Measurements from ENCODE around the gene SDF4. TPM values are rescaled to one million over a fixed set of nuclear protein-coding genes. Genes with fewer than 3 reads are reported as not detected.

The SDF4 gene
- total RNA-seq, 1 donor from 2014 or later: 74.2 TPM

GRCh38 chr1:1221887-1222574 is 9.8 kb downstream of the SDF4 start:
- H3K27me3 ChIP-seq: no peaks in the 10 kb centered on the region
- H3K4me1 ChIP-seq: peaks cover 7% of the 10 kb centered on the region
- no peak for DNase-seq (ENCODE audit: extremely low spot score in 2 of 2)
- peaks cover 0 to 59% of the 10 kb centered on the region in 2 donors for H3K36me3 ChIP-seq
- no peak overlapping the region for H3K27ac ChIP-seq
- H3K4me3 ChIP-seq: no peak overlapping the region
- H3K9me3 ChIP-seq: no peaks in the 10 kb centered on the region
- intact Hi-C loops (cut with DNase I): no loop called here
- no peak for TF ChIP-seq POLR2A (IDR thresholded peaks at IDR 0.05)
- no peak for TF ChIP-seq POLR2AphosphoS5 (IDR thresholded peaks at IDR 0.05; ENCODE audit: insufficient read depth in 1 of 2, low read depth in 1 of 2)
- TF ChIP-seq CTCF (IDR thresholded peaks at IDR 0.05): no peak

GRCh38 chr1:1220197-1220596 is 11.6 kb downstream of the SDF4 start:
- Histone ChIP-seq H3K4me1 (no peaks in the 10 kb centered on the region), H3K4me3 (no peak overlapping the region), H3K9me3 (no peaks in the 10 kb centered on the region), H3K36me3 (peaks cover 0 to 56% of the 10 kb centered on the region in 2 donors), H3K27me3 (no peaks in the 10 kb centered on the region), H3K27ac (no peak overlapping the region)
- TF ChIP-seq POLR2AphosphoS5 (IDR thresholded peaks at IDR 0.05; ENCODE audit: insufficient read depth in 1 of 2, low read depth in 1 of 2): no peak
- TF ChIP-seq CTCF (IDR thresholded peaks at IDR 0.05): no peak
- TF ChIP-seq POLR2A (IDR thresholded peaks at IDR 0.05): no peak
- intact Hi-C loops (cut with DNase I): no loop called here
- DNase-seq (ENCODE audit: extremely low spot score in 2 of 2): no peak

- no peak overlapping the region for H3K4me3 ChIP-seq
- H3K36me3 ChIP-seq: peaks cover 0 to 50% of the 10 kb centered on the region in 2 donors
- TF ChIP-seq CTCF (IDR thresholded peaks at IDR 0.05) (no peak), POLR2A (IDR thresholded peaks at IDR 0.05) (no peak), POLR2AphosphoS5 (IDR thresholded peaks at IDR 0.05; ENCODE audit: insufficient read depth in 1 of 2, low read depth in 1 of 2) (no peak)
- intact Hi-C loops (cut with DNase I): no loop called here
- H3K27ac ChIP-seq: no peak overlapping the region
- no peaks in the 10 kb centered on the region for H3K9me3 ChIP-seq
- no peak for DNase-seq (ENCODE audit: extremely low spot score in 2 of 2)
- no peaks in the 10 kb centered on the region for H3K4me1 ChIP-seq
- no peaks in the 10 kb centered on the region for H3K27me3 ChIP-seq
These were observed 12.5 kb downstream of the SDF4 start for GRCh38 chr1:1219341-1219740.

- H3K4me3 ChIP-seq: no peak overlapping the region
- H3K36me3 ChIP-seq: peaks cover 0 to 47% of the 10 kb centered on the region in 2 donors
- DNase-seq (ENCODE audit: extremely low spot score in 2 of 2): no peak
- peaks cover 2% of the 10 kb centered on the region for H3K4me1 ChIP-seq
- no peak for TF ChIP-seq CTCF (IDR thresholded peaks at IDR 0.05)
- TF ChIP-seq POLR2A (IDR thresholded peaks at IDR 0.05): no peak
- TF ChIP-seq POLR2AphosphoS5 (IDR thresholded peaks at IDR 0.05; ENCODE audit: insufficient read depth in 1 of 2, low read depth in 1 of 2): no peak
- H3K27ac ChIP-seq: no peak overlapping the region
- no peaks in the 10 kb centered on the region for H3K27me3 ChIP-seq
- no peaks in the 10 kb centered on the region for H3K9me3 ChIP-seq
- intact Hi-C loops (cut with DNase I): no loop called here
These were observed 13.1 kb downstream of the SDF4 start for GRCh38 chr1:1218524-1219200.

Data from vagina (tissue), 2 donors.